ENCODE results near the gene CYP3A7.
"Not testable (repeated sequence)": the region's sequence is repeated elsewhere in the genome, so short reads cannot be mapped to it uniquely, and the experiment has no call there.

CYP3A7 gene

GRCh38 chr7:99740573-99741440 is 5.8 kb upstream of the CYP3A7 start:
- DNase-seq: no peak

GRCh38 chr7:99739699-99740572 is 4.9 kb upstream of the CYP3A7 start:
- no peak for DNase-seq

- DNase-seq: no peak
Observed at GRCh38 chr7:99737726-99738125, 2.7 kb upstream of the CYP3A7 start.

DNA sequence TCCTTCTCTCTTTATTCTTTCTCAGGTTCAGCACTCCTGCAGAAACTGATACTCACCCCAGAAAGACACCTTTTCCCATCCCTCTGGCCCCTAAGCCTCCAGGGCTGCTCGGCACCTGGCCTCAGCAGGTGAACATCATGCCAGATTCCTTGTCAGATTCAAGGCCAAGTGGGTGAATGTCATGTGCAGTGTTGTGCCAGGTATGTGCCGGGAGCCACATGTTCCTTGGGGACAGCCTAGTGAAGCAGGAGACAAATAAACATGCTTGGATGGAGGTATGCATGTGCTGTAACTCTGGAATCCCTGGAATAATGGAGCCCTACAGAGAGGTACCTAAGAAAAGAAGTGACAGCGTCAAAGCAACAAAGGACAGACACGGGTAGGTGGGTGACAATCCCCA is 1.7 kb upstream of the CYP3A7 start:
- DNase-seq: not testable (repeated sequence)

- no peak for DNase-seq
Observed at GRCh38 chr7:99733448-99733847, 1.5 kb downstream of the CYP3A7 start.

DNA sequence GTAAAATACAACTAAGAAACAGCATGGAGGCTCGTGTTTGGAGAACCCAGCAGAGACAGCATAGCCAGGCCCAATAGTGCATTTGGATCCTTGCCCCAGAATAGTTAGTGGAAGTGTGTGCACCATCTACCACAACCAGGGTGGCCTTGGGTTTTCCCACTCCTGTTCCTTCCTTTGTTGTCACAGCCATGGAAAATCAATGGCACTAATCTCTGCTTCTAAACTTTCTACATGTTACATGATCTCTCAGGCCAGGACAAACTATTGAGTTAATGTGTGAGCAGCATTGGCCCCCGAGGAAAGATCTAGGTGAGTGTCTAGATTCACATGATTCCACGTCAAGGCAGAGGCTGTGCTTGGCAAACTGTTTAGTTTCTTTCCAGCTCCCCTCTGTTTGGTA is 2.0 kb downstream of the CYP3A7 start:
- no peak for DNase-seq

DNA sequence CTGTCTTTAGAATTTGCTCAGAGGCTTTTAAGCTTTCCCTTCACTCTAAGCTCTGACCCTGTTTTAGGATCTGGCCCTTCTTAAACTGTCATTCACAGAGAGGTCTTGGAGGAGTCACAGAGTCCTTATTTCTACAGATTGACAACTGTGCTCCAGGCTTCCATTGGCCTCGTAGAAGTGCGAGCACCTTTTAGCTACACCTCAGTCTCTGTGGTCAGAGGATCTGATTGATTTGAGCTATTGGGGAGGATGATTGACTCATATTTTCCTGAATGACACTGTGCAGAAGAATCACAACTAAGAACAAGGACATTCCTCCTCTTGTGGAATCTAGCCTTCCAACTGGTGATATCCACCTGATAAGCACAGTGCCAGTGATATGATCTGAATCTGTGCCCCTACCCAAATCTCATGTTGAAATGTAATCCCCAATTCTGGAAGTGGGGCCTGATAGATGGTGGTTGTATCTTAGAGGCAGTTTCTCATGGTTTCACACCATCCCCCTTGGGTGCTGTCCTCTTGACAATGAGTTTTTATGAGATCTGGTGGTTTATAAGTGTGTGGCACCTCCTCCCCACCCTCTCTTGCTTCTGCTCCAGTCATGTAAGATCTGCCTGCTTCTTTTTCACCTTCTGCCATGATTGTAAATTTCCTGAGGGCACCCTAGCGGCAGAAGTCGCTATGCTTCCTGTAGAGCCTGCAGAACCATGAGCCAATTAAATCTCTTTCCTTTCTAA is 3.2 kb downstream of the CYP3A7 start:
- DNase-seq: no peak

DNA sequence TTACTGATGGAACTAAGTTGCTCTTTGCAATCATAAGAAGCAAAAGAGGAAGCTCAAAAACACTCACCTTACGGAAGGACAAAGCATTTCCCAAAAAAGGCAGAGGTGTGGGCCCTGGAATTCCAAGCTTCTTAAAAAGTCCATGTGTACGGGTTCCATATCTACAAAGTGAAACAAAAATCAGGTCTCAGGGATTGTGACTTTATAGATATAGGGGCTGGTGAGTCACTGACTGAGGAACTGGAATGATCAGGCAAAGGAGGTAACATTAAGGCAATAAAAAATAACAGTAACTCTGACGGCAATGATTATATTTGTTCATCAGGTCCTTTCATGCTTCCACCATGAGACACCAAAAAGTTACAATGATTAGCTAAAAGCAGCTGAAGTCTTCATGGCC is 4.0 kb downstream of the CYP3A7 start:
- no peak for DNase-seq

- DNase-seq: no peak
Observed at GRCh38 chr7:99730238-99730810, 4.7 kb downstream of the CYP3A7 start.

DNA sequence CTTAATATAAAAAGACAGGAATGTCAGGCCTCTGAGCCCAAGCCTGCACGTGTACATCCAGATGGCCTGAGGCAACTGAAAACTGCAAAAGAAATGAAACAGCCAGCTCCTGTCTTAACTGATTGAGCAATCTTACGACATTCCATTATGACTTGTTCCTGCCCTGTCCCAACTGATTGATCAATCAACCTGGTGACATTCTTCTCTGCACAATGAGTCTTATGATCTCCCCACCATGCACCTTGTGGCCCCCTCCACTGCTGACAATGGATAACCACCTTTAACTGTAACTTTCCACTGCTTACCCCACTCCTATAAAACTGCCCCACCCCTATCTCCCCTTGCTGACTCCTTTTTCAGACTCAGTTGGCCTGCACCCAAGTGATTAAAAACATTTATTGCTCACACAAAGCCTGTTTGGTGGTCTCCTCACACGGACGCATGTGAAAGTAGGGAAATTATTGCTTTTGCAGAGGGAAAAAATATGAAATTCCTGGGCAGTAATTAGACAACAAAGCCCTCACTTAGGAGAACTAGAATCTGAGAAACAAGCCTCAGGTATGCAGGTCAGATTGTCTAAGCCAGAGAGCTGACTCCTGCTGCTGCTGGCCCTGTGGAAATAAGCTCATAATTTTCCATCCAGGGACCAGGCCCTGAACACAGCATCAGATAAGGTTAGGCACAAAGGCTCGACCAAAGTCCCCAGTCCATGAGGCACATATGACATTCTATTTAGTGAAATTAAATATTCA is 5.3 kb downstream of the CYP3A7 start:
- no peak for DNase-seq

DNA sequence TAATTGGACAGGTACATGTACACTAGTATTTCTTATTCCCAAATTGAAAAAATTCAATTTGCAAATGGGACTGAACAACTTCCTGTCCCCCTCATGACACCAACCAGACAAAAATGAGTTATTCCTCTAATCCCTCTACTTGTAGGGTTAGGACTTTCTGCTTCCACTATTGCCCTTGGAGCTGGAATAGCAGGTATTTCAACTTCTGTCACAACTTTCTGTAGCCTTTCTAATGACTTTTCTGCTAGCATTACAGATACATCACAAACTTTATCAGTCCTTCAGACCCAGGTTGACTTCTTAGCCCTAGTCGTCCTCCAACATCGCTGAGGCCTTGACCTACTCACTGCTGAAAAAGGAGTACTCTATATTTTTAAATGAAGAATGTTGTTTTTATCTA is 6.4 kb downstream of the CYP3A7 start:
- no peak for DNase-seq

- not testable (repeated sequence) for DNase-seq
Observed at GRCh38 chr7:99723201-99723600, 11.8 kb downstream of the CYP3A7 start.

GRCh38 chr7:99720800-99721595 is 14.0 kb downstream of the CYP3A7 start:
- no peak for DNase-seq

DNA sequence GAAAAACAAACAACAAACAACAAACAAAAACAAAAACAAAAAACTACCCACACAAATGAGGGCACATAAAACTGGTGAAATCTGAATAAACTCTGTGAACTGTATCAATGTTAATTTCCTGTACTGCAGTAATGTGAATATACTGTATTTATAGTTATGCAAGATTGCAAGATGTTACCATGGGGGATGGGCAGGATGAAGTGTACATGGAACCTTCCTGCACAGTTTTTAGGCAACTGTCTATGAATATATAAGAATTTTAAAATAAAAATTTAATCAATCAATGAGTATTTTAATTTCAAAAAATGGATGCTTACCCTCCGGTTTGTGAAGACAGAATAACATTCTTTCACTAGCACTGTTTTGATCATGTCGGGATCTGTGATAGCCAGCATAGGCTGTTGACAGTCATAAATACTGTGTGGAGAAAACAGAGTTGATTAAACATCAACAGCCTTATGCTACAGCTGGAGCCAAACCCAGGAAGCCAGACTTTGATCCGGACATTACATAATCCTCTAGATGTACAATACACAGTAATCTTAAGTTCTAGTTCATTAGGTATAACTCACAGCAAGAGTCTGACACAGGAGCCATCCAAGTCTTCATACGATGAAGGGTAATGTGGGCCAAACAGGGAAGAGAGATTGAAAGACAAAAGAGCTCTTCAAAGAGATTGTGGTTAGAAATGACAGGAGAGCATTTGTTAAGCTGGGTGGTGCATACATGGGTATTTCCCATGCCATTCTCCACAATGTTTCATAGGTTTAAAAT is 14.8 kb downstream of the CYP3A7 start:
- DNase-seq: no peak

DNA sequence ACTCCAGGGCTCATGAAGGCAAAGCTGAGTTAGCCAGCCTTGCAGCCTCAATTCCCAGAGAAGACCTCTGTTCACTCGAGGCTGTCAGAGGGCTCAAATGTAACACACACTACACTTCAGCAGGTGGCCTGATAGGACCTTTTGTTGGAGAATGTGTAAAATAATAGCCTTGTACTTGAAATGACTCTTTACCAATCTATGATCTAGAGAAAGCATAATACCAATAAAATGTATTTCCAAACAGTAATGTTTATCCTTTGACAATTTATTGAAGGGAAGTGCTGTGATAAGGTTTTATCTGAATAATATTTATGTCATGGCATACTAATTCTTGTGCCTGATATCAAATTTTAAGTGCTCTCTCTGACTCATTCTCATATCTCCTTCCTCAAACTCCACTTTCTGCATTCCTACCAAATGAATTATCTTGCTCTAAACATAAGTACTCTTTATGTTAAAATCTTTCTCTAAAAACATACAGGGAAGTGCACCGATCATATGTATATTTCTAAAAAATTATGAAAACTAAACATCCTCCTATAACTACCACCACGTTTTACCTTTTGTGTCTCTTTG is 20.9 kb downstream of the CYP3A7 start:
- no peak for DNase-seq

- no peak for DNase-seq
Observed at GRCh38 chr7:99709838-99710578, 25.0 kb downstream of the CYP3A7 start.

DNA sequence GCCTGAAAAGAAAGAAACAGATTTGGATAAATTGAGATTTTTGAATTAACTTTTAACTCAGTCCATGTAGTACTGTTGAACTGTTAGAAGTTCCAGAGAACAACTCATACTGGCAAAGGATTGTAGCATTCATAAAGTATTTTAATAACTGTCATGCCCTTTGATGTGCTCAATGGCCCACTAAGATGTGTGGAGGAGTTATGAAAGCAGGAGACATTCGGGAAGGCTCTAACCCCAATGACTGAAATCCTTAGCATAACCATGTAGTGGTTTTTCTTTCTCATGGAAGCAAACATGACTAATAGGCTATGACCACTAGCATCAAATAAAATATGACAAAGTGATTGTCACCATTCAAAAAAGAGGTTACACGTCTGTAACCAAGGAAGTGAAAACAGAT is 25.7 kb downstream of the CYP3A7 start:
- DNase-seq: no peak

DNA sequence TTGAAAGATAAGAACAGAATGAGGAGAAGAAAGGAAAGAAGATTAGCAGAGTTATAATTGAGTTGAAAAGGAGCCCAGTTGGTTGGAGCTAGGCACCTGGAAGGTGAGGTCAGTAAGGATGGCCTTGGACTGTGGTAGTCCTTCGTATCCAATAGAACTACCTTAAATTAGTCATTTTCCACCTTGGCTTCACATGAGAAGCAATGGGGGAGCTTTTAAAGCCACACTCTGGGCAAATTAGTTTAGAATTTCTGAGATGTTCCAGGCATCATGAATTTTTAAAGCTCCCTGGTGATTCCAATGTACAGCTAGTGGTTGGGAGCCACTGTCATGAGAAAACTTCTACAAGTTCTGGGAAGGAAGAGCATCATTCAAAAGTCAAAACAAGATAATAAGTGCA is 27.9 kb downstream of the CYP3A7 start:
- DNase-seq: no peak

DNA sequence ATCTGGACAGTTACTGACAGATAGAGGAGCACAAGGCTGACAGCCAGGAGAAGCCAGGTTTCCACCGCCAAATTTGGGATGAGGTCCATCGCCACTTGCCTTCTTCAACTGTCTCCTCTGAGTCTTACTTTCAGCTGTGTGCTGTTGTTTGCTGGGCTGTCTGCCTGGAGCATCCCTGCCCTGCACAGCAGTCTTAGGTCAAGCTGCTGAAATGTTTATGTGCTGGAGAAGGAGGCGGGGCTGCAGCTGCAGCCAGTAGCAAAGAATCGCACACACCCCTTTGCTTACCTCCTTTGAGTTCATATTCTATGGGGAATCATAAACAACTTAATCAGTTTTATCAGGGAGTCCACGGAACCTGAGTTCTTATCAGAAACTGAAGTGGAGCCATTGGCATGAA is 35.0 kb downstream of the CYP3A7 start:
- DNase-seq: no peak
